Neuron (in vitro differentiated cells): ENCODE measurements around the gene NSMCE1.
"Not testable (repeated sequence)": the region's sequence is repeated elsewhere in the genome, so short reads cannot be mapped to it uniquely, and the experiment has no call there.

Source experiments
- H2AFZ ChIP-seq: one replicate; pipeline ENCODE4 v1.6.1; 2013; ENCODE audit warnings: low read depth, mild to moderate bottlenecking, inconsistent platforms, low read length, moderate library complexity
- H3K27me3 ChIP-seq: one replicate; pipeline ENCODE4 v1.6.1; 2013; ENCODE audit warnings: low read length; ENCODE audit not compliant: insufficient read depth
- H3K36me3 ChIP-seq: one replicate; pipeline ENCODE4 v1.6.1; 2013; ENCODE audit warnings: low read length; ENCODE audit not compliant: insufficient read depth
- H3K4me1 ChIP-seq: one replicate; pipeline ENCODE4 v1.6.1; 2013; ENCODE audit warnings: low read length; ENCODE audit not compliant: insufficient read depth
- H3K4me3 ChIP-seq: 2 replicates; pipeline ENCODE4 v1.5.1; 2013; ENCODE audit warnings: mild to moderate bottlenecking, low read length, moderate library complexity
- H3K9me3 ChIP-seq: one replicate; pipeline ENCODE4 v1.6.1; 2013; ENCODE audit warnings: low read length

Gene NSMCE1

GRCh38 chr16:27200914-27201313 lies 67.7 kb downstream of the NSMCE1 start:
- not testable (repeated sequence) for H3K9me3 ChIP-seq, H2AFZ ChIP-seq, H3K4me3 ChIP-seq, H3K36me3 ChIP-seq, H3K27me3 ChIP-seq
- H3K4me1 ChIP-seq: peaks cover 10% of the 10 kb centered on the region

GRCh38 chr16:27199736-27200135 lies 68.8 kb downstream of the NSMCE1 start:
- Histone ChIP-seq H2AFZ (no peak overlapping the region), H3K4me3 (no peak overlapping the region), H3K9me3 (no peaks in the 10 kb centered on the region), H3K27me3 (no peaks in the 10 kb centered on the region), H3K36me3 (no peaks in the 10 kb centered on the region), H3K4me1 (peaks cover 9% of the 10 kb centered on the region)

- Histone ChIP-seq H3K4me1 (peaks cover 5% of the 10 kb centered on the region), H2AFZ (no peak overlapping the region), H3K4me3 (no peak overlapping the region), H3K9me3 (no peaks in the 10 kb centered on the region), H3K27me3 (no peaks in the 10 kb centered on the region), H3K36me3 (no peaks in the 10 kb centered on the region)
These were observed 69.4 kb downstream of the NSMCE1 start for GRCh38 chr16:27199235-27199586.

GRCh38 chr16:27198451-27199234 lies 69.9 kb downstream of the NSMCE1 start:
- Histone ChIP-seq H2AFZ (no peak overlapping the region), H3K27me3 (no peaks in the 10 kb centered on the region), H3K4me1 (peaks cover 5% of the 10 kb centered on the region), H3K36me3 (no peaks in the 10 kb centered on the region), H3K9me3 (no peaks in the 10 kb centered on the region), H3K4me3 (no peak overlapping the region)

GRCh38 chr16:27197004-27197403 lies 71.6 kb downstream of the NSMCE1 start:
- Histone ChIP-seq H2AFZ (no peak overlapping the region), H3K36me3 (no peaks in the 10 kb centered on the region), H3K27me3 (no peaks in the 10 kb centered on the region), H3K4me1 (no peaks in the 10 kb centered on the region), H3K4me3 (no peak overlapping the region), H3K9me3 (no peaks in the 10 kb centered on the region)

GRCh38 chr16:27195941-27196595 lies 72.5 kb downstream of the NSMCE1 start:
- Histone ChIP-seq H3K27me3 (no peaks in the 10 kb centered on the region), H3K4me3 (no peak overlapping the region), H3K36me3 (no peaks in the 10 kb centered on the region), H3K9me3 (no peaks in the 10 kb centered on the region), H2AFZ (no peak overlapping the region), H3K4me1 (no peaks in the 10 kb centered on the region)

GRCh38 chr16:27195076-27195741 lies 73.4 kb downstream of the NSMCE1 start:
- Histone ChIP-seq H3K9me3 (no peaks in the 10 kb centered on the region), H2AFZ (no peak overlapping the region), H3K4me1 (no peaks in the 10 kb centered on the region), H3K36me3 (no peaks in the 10 kb centered on the region), H3K4me3 (no peak overlapping the region), H3K27me3 (no peaks in the 10 kb centered on the region)

GRCh38 chr16:27193300-27193990 lies 75.1 kb downstream of the NSMCE1 start:
- H2AFZ ChIP-seq: no peak overlapping the region
- no peaks in the 10 kb centered on the region for H3K36me3 ChIP-seq
- no peaks in the 10 kb centered on the region for H3K4me1 ChIP-seq
- no peak overlapping the region for H3K4me3 ChIP-seq
- H3K27me3 ChIP-seq: peaks cover 4% of the 10 kb centered on the region
- no peaks in the 10 kb centered on the region for H3K9me3 ChIP-seq

GRCh38 chr16:27191352-27191924 lies 77.1 kb downstream of the NSMCE1 start:
- Histone ChIP-seq H3K27me3 (peaks cover 4% of the 10 kb centered on the region), H3K9me3 (no peaks in the 10 kb centered on the region), H2AFZ (no peak overlapping the region), H3K36me3 (no peaks in the 10 kb centered on the region), H3K4me3 (no peak overlapping the region), H3K4me1 (no peaks in the 10 kb centered on the region)

- Histone ChIP-seq H3K4me1 (no peaks in the 10 kb centered on the region), H3K36me3 (no peaks in the 10 kb centered on the region), H3K9me3 (no peaks in the 10 kb centered on the region), H2AFZ (no peak overlapping the region), H3K27me3 (peaks cover 4% of the 10 kb centered on the region), H3K4me3 (no peak overlapping the region)
These were observed 78.2 kb downstream of the NSMCE1 start for GRCh38 chr16:27190316-27190871.

- Histone ChIP-seq H3K27me3 (peaks cover 4% of the 10 kb centered on the region), H2AFZ (no peak overlapping the region), H3K4me1 (no peaks in the 10 kb centered on the region), H3K36me3 (no peaks in the 10 kb centered on the region), H3K4me3 (no peak overlapping the region), H3K9me3 (no peaks in the 10 kb centered on the region)
These were observed 79.1 kb downstream of the NSMCE1 start for GRCh38 chr16:27189335-27189972.

GRCh38 chr16:27188633-27189032 lies 79.9 kb downstream of the NSMCE1 start:
- H3K9me3 ChIP-seq: no peaks in the 10 kb centered on the region
- no peaks in the 10 kb centered on the region for H3K36me3 ChIP-seq
- H3K4me1 ChIP-seq: no peaks in the 10 kb centered on the region
- H3K27me3 ChIP-seq: peaks cover 4% of the 10 kb centered on the region
- no peak overlapping the region for H2AFZ ChIP-seq
- no peak overlapping the region for H3K4me3 ChIP-seq
